OCI-LY3 (cell line): ENCODE results near the gene MGMT.

ENCODE experiments used
- H2AFZ ChIP-seq: fragments of 200-600, 300-600 bp; shearing (Covaris generic); 2 replicates; pipeline ENCODE4 v1.6.0; 2014; ENCODE audit warnings: antibody characterized with exemption, low read depth, low read length
- H3K27ac ChIP-seq: fragments of 200-600, 300-600 bp; sonication (generic); 2 replicates; pipeline ENCODE4 v1.5.1; 2014; ENCODE audit warnings: mild to moderate bottlenecking, low read length, moderate library complexity, mixed read lengths
- H3K27me3 ChIP-seq: fragments of 200-600, 300-600 bp; sonication (generic); 2 replicates; pipeline ENCODE4 v1.6.1; 2014; ENCODE audit warnings: low read depth, low read length, mixed read lengths
- H3K36me3 ChIP-seq: fragments of 200-600, 300-600 bp; sonication (generic); replicated peaks from 2 replicates; pipeline ENCODE3; 2014; ENCODE audit warnings: low read depth, low read length, mixed read lengths
- H3K4me1 ChIP-seq: fragments of 300-600, 200-600 bp; sonication (generic); 2 replicates; pipeline ENCODE4 v1.6.1; 2014; ENCODE audit warnings: low read length, mixed read lengths
- H3K4me2 ChIP-seq: fragments of 200-600, 300-600 bp; sonication (generic); 2 replicates; pipeline ENCODE4 v1.6.1; 2014; ENCODE audit warnings: low read length, mixed read lengths
- H3K4me3 ChIP-seq: fragments of 300-600, 200-600 bp; sonication (generic); 2 replicates; pipeline ENCODE4 v1.5.1; 2014; ENCODE audit warnings: antibody characterized with exemption, mild to moderate bottlenecking, low read length, moderate library complexity
- H3K79me2 ChIP-seq: fragments of 300-600, 200-600 bp; shearing (Covaris generic); 2 replicates; pipeline ENCODE4 v1.6.1; 2014; ENCODE audit warnings: mild to moderate bottlenecking, low read length, mixed read lengths
- H3K9ac ChIP-seq: fragments of 300-600, 200-600 bp; shearing (Covaris generic); 2 replicates; pipeline ENCODE4 v1.6.0; 2014; ENCODE audit warnings: mild to moderate bottlenecking, low read length, moderate library complexity
- H3K9me3 ChIP-seq: fragments of 200-600, 300-600 bp; shearing (Covaris generic); 2 replicates; pipeline ENCODE4 v1.6.1; 2014; ENCODE audit warnings: low read length, mixed read lengths; ENCODE audit not compliant: insufficient read depth
- H4K20me1 ChIP-seq: fragments of 200-600, 300-600 bp; sonication (generic); 2 replicates; pipeline ENCODE4 v1.6.1; 2016; ENCODE audit warnings: low read length, mixed read lengths; ENCODE audit not compliant: insufficient read depth
- EZH2phosphoT487 ChIP-seq: fragments of 200-600 bp; shearing (Covaris generic); IDR thresholded peaks from 2 replicates; pipeline ENCODE4 v1.6.1; 2018; ENCODE audit warnings: antibody characterized with exemption, mixed run types, low read depth
- TF ChIP-seq, protein P1 (sequence below): fragments of 200-600, 300-600 bp; sonication (generic); IDR thresholded peaks from 2 replicates; pipeline ENCODE4 v1.5.1; 2014; ENCODE audit warnings: antibody characterized with exemption, low read length, low read depth

The MGMT gene

DNA sequence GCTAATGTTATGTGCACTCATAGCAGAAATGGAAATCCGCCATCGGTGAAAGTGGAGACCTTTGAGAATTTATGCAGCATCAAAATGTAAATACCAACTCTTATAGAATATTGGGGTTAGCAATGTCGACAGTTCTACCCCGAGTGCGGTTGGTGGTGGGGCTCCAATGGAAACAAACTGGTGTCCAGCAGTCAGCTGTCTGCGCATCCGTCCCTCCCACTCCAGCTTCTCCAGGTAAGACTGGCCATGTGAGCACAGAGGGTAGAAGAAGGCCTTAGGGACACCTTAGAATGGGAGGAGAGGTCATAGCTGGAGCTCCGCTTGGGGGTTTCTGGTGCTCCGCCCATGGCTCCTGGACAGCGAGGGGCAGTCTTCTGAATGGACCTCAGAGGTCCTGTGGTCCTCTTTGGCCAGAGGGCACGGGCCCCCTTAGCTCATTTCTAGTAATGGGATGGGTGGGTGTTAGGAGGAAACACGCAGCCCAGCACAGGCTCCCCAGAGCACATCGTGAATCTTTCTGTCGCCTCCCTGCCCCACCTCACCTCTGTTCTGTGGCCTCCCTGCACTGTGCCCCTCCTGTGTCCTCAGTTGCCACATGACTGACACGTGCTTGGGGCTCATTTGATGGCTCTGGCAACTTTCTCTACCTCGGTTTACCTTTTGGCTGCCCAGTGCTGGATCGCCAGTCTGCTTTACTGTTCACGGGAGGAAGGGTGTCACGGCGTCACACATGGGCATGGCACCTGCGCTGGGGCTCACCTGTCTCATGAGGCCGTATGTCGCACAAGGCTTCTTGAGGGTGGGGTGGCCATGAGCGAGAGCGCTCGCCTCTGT, 50.0 kb downstream of the MGMT start:
- Histone ChIP-seq H3K79me2 (no peaks in the 10 kb centered on the region), H3K27ac (no peak overlapping the region), H3K9me3 (no peaks in the 10 kb centered on the region), H3K9ac (no peak overlapping the region), H3K4me3 (no peak overlapping the region), H3K4me2 (no peak overlapping the region), H3K4me1 (no peaks in the 10 kb centered on the region), H3K36me3 (no peaks in the 10 kb centered on the region), H3K27me3 (no peaks in the 10 kb centered on the region), H4K20me1 (no peaks in the 10 kb centered on the region), H2AFZ (no peak overlapping the region)
- no peak for TF ChIP-seq EZH2phosphoT487
- TF ChIP-seq, protein P1, sequence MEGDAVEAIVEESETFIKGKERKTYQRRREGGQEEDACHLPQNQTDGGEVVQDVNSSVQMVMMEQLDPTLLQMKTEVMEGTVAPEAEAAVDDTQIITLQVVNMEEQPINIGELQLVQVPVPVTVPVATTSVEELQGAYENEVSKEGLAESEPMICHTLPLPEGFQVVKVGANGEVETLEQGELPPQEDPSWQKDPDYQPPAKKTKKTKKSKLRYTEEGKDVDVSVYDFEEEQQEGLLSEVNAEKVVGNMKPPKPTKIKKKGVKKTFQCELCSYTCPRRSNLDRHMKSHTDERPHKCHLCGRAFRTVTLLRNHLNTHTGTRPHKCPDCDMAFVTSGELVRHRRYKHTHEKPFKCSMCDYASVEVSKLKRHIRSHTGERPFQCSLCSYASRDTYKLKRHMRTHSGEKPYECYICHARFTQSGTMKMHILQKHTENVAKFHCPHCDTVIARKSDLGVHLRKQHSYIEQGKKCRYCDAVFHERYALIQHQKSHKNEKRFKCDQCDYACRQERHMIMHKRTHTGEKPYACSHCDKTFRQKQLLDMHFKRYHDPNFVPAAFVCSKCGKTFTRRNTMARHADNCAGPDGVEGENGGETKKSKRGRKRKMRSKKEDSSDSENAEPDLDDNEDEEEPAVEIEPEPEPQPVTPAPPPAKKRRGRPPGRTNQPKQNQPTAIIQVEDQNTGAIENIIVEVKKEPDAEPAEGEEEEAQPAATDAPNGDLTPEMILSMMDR = no peak

- no peaks in the 10 kb centered on the region for H3K4me1 ChIP-seq
- no peak overlapping the region for H2AFZ ChIP-seq
- H3K27ac ChIP-seq = no peak overlapping the region
- no peaks in the 10 kb centered on the region for H3K9me3 ChIP-seq
- no peak for TF ChIP-seq EZH2phosphoT487
- TF ChIP-seq, protein P1 = no peak
- no peaks in the 10 kb centered on the region for H4K20me1 ChIP-seq
- H3K4me3 ChIP-seq = no peak overlapping the region
- no peaks in the 10 kb centered on the region for H3K36me3 ChIP-seq
- H3K79me2 ChIP-seq = no peaks in the 10 kb centered on the region
- H3K9ac ChIP-seq = no peak overlapping the region
- H3K4me2 ChIP-seq = no peak overlapping the region
- H3K27me3 ChIP-seq = no peaks in the 10 kb centered on the region
These were observed 50.6 kb downstream of the MGMT start for GRCh38 chr10:129517680-129518057.

DNA sequence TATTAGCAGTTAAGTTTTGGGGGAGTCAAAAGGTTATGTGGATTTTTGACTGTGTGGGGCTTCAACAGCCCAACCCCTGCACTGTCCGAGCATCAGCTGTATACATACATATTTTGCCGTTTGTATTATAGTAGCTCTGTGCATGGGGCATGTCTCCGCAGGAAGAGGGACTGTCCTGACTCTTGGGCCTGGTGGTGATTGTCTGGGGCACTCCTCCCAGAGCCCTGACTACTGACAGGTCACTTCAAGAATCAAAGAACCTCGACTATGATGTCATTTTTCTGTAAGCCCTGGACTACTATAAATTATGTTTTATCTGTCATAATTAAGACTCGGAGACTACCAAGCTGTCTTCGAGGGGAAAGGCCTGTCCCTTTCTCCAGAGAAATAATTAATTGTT, 51.8 kb downstream of the MGMT start:
- Histone ChIP-seq H3K9ac (no peak overlapping the region), H3K27me3 (no peaks in the 10 kb centered on the region), H3K4me1 (no peaks in the 10 kb centered on the region), H3K4me3 (no peak overlapping the region), H3K27ac (no peak overlapping the region), H3K79me2 (no peaks in the 10 kb centered on the region), H3K9me3 (no peaks in the 10 kb centered on the region), H3K4me2 (no peak overlapping the region), H2AFZ (no peak overlapping the region), H4K20me1 (no peaks in the 10 kb centered on the region), H3K36me3 (no peaks in the 10 kb centered on the region)
- TF ChIP-seq, protein P1 = no peak
- no peak for TF ChIP-seq EZH2phosphoT487

- no peaks in the 10 kb centered on the region for H3K9me3 ChIP-seq
- H3K4me1 ChIP-seq = no peaks in the 10 kb centered on the region
- no peak overlapping the region for H2AFZ ChIP-seq
- no peak overlapping the region for H3K9ac ChIP-seq
- H3K4me2 ChIP-seq = no peak overlapping the region
- no peak overlapping the region for H3K27ac ChIP-seq
- TF ChIP-seq, protein P1 = no peak
- no peak for TF ChIP-seq EZH2phosphoT487
- no peak overlapping the region for H3K4me3 ChIP-seq
- H4K20me1 ChIP-seq = no peaks in the 10 kb centered on the region
- no peaks in the 10 kb centered on the region for H3K79me2 ChIP-seq
- no peaks in the 10 kb centered on the region for H3K27me3 ChIP-seq
- no peaks in the 10 kb centered on the region for H3K36me3 ChIP-seq
These were observed 53.5 kb downstream of the MGMT start for GRCh38 chr10:129520440-129521080.
